GM18867 (cell line): ENCODE measurements around the gene MRC2.
"Not testable (repeated sequence)": the region's sequence is repeated elsewhere in the genome, so short reads cannot be mapped to it uniquely, and the experiment has no call there.

ENCODE experiments used
- ATAC-seq: cut with Tn5 transposase; IDR thresholded peaks from one replicate; pipeline ENCODE4 v1.9.1; 2021; ENCODE audit warnings: mild to moderate bottlenecking, moderate library complexity; ENCODE audit not compliant: unreplicated experiment

MRC2 gene, protein sequence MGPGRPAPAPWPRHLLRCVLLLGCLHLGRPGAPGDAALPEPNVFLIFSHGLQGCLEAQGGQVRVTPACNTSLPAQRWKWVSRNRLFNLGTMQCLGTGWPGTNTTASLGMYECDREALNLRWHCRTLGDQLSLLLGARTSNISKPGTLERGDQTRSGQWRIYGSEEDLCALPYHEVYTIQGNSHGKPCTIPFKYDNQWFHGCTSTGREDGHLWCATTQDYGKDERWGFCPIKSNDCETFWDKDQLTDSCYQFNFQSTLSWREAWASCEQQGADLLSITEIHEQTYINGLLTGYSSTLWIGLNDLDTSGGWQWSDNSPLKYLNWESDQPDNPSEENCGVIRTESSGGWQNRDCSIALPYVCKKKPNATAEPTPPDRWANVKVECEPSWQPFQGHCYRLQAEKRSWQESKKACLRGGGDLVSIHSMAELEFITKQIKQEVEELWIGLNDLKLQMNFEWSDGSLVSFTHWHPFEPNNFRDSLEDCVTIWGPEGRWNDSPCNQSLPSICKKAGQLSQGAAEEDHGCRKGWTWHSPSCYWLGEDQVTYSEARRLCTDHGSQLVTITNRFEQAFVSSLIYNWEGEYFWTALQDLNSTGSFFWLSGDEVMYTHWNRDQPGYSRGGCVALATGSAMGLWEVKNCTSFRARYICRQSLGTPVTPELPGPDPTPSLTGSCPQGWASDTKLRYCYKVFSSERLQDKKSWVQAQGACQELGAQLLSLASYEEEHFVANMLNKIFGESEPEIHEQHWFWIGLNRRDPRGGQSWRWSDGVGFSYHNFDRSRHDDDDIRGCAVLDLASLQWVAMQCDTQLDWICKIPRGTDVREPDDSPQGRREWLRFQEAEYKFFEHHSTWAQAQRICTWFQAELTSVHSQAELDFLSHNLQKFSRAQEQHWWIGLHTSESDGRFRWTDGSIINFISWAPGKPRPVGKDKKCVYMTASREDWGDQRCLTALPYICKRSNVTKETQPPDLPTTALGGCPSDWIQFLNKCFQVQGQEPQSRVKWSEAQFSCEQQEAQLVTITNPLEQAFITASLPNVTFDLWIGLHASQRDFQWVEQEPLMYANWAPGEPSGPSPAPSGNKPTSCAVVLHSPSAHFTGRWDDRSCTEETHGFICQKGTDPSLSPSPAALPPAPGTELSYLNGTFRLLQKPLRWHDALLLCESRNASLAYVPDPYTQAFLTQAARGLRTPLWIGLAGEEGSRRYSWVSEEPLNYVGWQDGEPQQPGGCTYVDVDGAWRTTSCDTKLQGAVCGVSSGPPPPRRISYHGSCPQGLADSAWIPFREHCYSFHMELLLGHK (N-terminal part only)

DNA sequence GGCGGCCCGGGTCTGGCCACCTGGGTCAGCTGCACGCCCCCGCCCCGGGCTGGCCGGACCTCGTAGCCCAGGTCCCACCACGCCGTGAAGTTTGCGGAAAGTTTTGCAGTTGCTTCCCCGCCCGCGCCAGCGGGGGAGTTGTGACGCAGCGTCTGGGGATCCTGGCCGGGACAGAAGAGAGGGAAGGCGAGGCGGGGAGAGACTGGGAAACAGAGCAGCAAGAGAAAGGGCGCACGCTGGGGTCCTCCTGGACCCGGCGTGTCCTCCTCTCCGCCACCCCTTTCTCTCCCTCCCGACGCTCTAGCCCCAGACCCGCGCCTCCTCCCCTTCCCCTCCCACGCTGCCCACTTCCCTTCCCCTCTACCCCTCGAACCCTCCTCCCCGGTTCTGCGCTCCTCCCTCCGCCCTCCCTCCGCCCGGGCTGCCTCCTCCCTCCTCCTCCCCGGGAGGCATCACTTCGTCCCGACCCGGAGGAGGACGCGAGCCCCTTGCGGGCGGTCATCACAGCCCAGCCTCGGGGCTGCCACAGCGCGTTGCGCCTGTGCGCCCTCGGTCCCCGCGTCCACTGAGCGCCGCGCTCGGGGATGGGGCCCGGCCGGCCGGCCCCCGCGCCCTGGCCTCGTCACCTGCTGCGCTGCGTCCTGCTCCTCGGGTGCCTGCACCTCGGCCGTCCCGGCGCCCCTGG, at the start of gene MRC2:
TSS of gene MRC2 (plus strand) at position 452 of the 685 bp plus-strand sequence. CDS start at position 585, 133 bp downstream.
- ATAC-seq: no peak

DNA sequence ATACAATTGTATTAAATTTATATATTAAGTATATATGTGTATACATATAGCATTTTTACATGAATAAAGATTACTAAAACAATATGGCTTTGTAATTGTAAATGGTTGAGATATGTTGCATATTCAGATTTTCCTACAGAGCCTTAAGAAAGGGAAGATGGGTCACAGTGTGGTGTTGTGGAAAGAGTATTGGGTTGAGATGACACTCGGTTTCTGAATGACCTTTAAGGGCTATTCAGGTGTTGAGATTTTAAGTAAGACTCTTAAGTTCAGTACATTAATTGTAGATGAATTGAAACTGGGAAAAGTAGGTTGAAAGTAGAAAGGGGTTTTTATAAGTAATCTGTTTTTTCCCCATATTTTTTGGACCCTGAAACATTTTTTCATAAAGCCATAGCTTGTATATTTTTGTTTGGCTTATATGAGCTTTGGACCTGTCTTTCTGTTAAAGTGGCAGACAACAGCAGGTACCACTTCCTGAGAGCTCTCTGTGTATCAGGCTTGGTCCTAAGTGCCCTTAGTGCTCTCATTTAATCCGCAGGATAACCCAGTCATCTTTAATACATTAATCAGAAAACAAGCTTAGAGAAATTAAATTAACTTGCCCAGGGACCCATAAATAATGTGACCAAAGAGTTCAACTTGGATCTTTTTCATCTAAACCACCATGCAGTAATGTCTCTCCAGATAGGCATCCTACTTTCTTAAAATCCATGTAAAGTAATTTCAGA, 48.5 kb upstream of the MRC2 start:
- ATAC-seq: no peak

DNA sequence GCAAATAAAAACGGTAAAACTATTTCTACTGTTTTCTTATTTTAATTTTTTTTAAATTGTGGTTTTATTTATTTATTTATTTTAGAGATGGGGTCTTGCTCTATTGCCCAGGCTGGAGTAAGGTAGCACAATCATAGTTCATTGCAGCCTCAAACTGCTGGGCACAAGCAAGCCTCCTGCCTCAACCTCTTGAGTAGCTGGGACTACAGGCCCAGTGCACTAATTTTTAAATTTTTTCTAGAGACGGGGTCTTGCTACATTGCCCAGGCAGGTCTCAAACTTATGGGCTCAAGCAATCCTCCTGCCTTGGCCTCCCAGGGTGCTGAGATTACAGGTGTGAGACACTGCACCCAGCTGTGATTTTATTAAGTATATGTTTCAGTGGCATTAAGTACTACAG, 46.5 kb upstream of the MRC2 start:
- no peak for ATAC-seq

DNA sequence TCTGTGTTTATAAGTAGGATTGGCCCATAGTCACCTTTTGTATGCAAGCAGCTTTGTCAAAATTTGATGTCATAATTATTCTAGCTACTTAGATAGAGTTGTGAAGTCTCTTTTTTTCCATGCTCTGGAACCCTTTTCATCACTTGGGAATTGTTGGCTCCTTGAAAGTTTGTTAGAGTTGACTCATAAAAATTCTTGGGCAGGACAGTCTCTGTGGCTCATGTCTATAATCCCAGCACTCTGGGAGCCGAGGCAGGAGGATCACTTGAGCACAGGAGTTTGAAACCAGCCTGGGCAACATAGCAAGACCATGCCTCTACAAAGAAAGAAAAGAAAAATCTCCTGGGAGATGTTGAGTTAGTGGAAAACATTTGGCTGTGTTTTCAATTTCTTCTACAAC, 45.7 kb upstream of the MRC2 start:
- ATAC-seq: no peak

DNA sequence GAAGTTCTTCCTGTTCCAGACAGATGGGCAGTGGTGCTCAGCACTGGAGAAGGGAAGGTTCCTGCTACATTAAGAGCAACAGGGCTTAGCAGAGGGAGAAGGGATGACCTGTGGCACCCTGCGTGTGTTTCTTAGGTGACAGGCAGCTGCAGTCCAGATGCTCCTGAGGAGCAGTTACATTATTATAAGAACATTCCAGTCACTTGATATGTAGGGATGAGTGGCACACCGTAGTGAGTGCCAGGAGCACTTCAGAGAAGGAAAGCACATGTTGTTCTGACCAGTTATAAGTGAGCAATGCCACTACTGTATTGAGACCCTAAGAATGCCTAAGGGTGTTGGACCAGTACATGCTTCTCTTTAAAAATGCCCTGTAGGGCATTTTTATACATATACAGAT, 39.9 kb upstream of the MRC2 start:
- ATAC-seq: no peak

DNA sequence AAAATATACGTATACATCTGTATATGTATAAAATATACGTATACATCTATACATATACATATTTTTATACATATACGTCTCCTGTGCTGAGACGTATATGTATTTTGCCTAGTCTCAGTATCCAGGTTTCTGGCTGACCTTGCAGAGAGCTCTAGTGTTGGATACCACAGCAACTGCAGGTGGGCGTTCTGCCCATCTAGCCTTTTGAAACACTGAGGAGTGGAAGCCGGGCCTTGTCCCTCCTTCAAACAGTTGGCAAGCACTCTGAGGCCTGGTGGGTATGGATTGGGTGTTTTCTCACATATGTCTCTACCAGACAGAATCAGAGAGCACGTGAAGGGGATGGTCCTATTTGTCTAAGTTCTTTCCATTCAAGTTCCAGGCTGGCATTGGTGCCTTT, 39.4 kb upstream of the MRC2 start:
- ATAC-seq: no peak

DNA sequence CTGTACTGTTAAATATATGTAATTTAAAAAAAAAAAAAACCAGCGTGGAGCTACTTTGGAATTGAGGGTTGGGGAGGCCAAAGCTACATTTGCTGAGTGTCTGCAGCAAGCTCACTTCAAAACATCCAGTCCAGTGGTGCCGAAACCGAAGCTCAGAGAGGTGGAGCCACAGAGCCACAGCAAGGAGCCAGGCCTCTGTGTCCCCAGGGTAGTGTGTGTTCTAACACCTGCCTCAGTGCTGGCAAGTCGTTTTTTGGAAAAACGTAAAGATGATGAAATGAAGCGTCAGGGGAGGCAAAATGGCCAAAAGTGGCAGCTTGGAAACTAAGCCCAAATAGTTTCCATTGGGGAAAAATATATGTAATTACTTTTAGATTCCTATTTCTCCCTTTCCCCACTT, 36.1 kb upstream of the MRC2 start:
- no peak for ATAC-seq

DNA sequence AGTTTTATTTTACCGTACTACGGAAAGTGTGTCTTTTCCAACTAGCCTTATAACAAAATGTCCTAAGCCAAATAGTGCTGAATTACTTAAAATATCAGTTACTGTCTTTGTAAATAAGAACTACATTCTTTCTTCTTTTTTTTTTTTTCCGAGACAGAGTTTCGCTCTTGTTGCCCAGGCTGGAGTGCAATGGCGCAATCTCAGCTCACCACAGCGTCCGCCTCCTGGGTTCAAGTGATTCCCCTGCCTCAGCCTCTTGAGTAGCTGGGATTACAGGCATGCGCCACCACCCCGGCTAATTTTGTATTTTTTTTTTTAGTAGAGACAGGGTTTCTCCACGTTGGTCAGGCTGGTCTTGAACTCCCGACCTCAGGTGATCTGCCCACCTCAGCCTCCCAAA, 35.6 kb upstream of the MRC2 start:
- not testable (repeated sequence) for ATAC-seq

DNA sequence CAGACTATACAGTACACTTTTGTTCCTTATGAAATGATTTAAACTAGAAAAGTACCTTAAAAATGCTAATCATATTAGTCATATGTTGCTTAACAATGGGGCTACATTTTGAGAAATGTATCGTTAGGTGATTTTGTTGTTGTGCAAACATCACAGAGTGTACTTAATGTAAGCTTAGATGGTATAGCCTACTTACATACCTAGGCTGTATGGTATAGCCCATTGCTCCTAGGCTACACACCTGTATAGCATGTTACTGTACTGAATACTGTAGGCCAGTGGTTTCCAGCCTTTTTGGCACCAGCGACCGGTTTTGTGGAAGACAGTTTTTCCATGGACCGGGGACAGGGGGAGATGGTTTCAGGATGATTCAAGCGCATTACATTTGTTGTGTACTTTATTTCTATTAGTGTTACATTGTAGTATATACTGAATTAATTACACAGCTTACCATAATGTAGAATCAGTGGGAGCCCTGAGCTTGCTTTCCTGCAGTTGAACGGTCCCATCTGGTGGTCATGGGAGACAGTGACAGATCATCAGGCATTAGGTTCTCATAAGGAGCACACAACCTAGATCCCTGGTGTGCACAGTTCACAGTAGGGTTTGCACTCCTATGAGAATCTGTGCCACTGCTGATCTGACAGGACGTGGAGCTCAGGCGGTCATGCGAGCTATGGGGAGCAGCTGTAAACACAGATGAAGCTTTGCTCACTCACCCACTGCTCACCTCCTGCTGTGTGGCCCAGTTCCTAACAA, 35.0 kb upstream of the MRC2 start:
- ATAC-seq: no peak

DNA sequence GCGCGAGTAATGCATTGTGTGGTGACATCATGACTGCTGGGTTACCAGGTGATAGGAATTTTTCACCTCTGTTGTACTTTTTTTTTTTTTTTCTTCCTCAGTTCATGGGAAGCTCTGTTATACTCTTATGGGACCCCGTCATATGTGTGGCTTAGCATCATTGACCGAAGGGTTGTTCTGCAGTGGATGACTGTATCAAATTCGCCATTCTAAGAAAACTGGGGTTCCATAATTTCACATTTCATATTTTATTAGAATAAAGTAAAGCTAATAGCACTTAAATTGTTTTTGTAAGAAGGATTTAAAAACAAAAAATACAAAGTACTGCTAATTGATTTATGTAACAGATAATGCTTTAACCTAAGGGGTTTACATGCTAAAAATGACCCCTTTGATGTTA, 32.0 kb upstream of the MRC2 start:
- ATAC-seq: no peak

DNA sequence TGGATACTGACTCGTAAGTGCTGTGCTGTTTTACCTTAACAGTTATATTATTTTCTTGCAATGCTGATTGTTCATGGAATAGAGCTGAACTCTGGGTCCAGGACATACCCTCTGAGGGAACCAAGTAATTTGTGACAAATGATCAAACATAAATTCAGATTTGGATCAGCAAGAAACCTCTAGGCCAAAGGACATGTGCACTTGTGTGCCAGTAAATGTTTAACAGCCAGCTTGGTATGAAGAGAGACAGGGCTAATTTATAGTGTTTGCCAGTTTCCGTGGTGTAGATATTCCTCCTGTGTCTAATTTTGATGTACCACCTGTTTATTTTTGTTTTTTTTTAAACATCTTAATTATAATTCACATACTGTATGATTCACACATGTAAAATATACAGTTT, 30.8 kb upstream of the MRC2 start:
- ATAC-seq: no peak

DNA sequence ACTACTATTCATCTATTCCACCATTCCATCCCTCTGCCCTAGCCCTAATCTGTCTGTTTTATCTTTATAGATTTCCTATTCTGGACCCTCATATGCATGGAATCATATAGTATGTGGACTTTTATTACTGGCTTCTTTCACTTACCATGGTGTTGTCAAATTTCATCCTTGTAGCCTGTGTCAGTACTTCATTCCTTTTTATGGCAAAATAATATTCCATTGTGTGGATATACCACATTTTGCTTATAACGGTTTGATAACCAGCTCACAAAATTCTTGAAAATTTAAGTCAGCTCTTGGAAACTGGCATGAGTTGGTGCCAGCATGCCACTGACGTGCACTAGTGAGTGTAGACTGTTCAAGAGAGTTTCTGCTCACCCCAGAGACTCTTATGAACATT, 30.3 kb upstream of the MRC2 start:
- no peak for ATAC-seq

DNA sequence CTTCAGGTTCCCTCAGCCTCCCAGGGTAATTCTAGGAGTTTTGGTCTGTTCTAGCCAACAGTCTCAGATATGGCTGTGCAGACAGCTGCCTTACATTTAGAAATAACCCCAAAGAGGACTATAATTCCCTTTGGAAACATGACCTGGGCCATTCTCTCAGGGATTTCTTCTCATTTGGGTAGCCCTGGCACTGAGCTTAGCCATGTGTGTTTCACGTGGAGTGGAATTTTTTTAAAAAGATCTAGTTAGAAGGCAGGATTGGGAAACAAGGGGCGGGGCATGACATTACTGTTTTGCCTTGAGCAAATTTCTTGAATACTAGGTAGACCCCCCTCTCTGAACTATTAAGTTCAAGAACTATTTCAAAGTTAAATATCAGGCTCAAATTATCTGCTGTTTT, 29.6 kb upstream of the MRC2 start:
- no peak for ATAC-seq

DNA sequence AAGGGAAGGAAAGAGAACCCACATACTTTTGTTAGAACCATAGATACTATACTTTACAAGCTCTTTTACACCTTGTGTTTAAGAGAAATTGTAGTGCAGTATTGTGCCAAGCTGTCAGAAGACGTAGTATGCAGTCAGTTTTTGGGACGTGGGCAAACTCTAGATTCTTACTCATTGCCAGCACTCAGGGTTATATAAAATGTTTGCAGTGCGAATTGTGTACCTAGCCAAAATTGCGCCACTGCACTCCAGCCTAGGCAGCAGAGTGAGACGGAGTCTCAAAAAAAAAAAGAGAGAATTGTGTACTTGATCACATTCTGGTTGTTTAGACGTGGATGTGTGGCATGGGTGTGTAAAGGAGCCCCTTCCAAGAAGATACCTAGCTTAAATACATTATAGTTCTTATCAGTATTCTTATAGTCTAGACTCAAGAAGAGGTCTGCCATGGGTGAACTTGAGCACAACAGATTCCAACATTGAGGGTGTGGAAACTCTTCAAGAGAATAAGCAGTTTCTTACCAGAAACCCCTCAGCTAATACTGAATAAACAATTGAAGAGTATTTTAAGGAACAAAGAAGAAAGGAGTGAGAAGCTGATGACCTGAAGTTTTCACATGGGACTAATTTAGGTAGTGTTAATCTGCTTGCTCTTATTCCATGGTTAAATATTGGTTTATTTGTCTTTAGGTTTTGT, 27.4 kb upstream of the MRC2 start:
- no peak for ATAC-seq

DNA sequence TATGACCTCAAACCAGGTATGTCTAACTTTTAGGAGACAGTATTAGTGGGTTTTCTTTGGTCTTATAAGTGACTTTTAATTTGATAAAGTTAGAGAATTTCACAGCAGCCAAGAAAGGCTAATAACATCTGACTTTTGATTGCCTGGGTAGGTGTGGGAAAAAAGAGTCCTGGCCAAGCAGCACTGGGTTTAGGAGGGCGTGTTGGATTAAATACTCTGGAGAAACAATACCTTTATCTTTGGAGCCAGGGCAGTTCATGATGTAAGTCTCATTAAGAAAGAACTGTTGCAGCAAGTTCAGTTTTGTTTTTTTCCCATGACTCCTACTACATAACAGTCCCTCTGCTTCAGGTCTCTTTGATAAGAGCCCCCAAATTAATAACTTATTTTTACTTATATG, 26.7 kb upstream of the MRC2 start:
- no peak for ATAC-seq

DNA sequence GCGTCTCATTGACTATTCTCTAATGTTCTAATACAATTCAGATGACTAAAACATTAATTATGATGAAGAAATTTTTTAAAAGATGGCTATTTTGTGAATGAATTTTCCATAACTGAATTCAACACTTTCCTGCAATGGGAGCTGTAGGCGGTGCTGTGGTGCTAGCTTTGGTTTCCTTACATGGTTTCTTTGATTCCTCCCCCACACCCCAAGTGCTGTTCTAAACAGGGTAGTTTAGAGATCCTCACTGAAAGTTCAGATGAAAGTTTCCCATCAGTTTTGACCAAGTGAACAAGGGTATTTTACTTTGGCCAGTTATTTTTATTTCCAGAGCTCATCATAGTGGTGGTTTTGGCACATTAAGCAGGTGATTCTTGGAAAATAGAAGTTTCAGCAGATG, 26.0 kb upstream of the MRC2 start:
- ATAC-seq: no peak

DNA sequence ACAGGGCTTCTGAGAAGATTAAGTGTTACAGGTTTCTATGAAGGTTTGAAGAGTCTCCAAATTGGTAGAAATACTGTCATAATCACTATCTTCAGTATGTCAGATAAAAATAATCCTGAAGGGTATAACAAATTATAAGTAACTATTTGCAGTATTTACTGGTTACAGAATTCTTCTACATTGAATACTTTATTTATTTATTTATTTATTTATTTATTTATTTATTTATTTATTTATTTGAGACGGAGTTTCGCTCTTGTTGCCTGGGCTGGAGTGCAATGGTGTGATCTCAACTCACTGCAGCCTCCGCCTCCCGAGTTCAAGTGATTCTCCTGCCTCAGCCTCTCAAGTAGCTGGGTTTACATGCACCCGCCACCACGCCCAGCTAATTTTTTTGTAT, 23.7 kb upstream of the MRC2 start:
- not testable (repeated sequence) for ATAC-seq

DNA sequence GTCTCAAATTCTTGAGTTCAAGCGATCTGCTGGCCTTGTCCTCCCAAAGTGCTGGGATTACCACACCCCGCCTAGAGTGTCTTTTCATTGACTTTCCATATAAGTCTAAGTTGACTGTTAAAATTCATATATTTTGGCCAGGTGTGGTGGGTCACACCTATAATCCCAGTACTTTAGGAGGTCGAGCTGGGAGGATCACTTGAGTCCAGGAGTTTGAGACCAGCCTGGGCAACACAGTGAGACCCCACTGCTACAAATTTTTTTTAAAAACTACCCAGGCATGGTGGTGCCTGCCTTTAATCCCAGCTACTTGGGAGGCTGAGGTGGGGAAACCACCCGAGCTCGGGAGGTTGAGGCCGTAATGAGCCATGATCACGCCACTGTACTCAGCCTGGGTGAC, 21.9 kb upstream of the MRC2 start:
- ATAC-seq: no peak

DNA sequence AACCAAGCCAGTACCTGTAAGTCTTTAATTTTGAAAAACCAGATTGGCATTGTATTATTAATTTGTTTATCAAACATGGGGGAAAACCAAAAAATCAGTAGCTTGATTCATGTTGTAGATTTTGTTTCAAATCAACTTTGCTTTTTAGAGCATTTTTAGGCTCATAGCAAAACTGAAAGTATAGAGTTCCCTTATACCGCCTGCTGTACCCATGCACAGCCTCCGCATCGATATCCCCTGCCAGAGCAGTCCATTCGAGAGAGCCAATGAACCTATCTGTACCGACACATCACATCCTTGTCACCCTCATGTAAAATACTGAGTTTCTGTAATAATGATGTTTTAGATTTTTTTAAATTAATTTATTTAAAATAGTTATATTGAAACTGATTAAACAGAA, 16.2 kb upstream of the MRC2 start:
- ATAC-seq: peak; percentile 72
